Muscle layer of colon (tissue), 2 donors: Measurements from ENCODE around the gene ZBTB20.

Source experiments
- H3K27ac ChIP-seq: one replicate; pipeline ENCODE4 v1.7.0; 2013; ENCODE audit warnings: low read depth, mild to moderate bottlenecking, low read length, moderate library complexity
- H3K27me3 ChIP-seq, 2 donors: one replicate each; pipeline ENCODE4 v1.7.0; 2013; ENCODE audit warnings: low read length in 2 of 2, mild to moderate bottlenecking in 2 of 2; ENCODE audit not compliant: insufficient read depth in 2 of 2, control insufficient read depth in 1 of 2
- H3K36me3 ChIP-seq: one replicate; pipeline ENCODE4 v1.7.0; 2013; ENCODE audit warnings: mild to moderate bottlenecking, low read length; ENCODE audit not compliant: insufficient read depth
- H3K4me1 ChIP-seq: one replicate; pipeline ENCODE4 v1.7.0; 2013; ENCODE audit warnings: mild to moderate bottlenecking, low read length; ENCODE audit not compliant: insufficient read depth
- H3K4me3 ChIP-seq, 2 donors: one replicate each; pipeline ENCODE4 v1.7.0; 2013; ENCODE audit warnings: low read length in 2 of 2, low read depth in 1 of 2, mild to moderate bottlenecking in 1 of 2, moderate library complexity in 1 of 2
- H3K9ac ChIP-seq: one replicate; pipeline ENCODE4 v1.7.0; 2013; ENCODE audit warnings: low read length
- H3K9me3 ChIP-seq: one replicate; pipeline ENCODE4 v1.7.0; 2013; ENCODE audit warnings: mild to moderate bottlenecking, low read length
- donor health status: abdominal sarcoma.
- donor health status: Adenocarcinoma of cecum.

ZBTB20 gene

DNA sequence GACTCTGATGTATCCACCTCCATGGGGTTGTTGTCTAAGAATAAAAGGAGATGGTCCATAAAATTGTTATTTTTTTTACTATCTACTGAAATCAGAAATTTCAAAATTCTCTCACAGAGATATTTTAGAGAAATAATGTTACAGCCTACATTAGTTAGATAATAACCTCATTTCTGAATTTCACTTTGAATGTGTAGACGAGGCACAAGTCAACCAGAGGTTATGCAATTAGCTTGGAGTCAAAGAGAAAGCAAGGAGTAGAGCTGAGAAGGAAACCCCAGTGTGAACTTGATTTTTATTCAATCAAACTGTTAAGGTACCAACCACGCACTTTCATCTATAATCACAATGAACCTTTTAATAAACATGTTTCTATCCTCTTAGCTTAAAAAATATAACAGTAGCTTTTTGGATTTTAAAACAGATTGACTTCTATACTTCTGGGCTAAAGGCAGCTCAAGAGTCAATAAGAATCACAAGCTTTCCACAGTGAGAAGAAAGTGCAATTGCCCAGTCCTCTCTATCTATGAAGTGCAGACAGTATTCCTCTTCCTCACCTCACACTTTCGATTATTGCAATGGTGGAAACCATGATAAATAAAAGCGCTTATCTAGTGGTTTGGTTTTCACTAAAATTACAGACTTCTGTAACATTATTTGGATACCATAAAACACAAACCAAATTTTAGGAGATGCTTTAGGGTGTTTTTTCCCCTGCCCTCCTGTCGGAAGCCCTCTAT is 403.2 kb downstream of the ZBTB20 start:
- H3K4me3 ChIP-seq: no peak overlapping the region
- no peaks in the 10 kb centered on the region for H3K27me3 ChIP-seq
- no peak overlapping the region for H3K27ac ChIP-seq
- no peaks in the 10 kb centered on the region for H3K36me3 ChIP-seq
- no peaks in the 10 kb centered on the region for H3K9me3 ChIP-seq
- H3K4me1 ChIP-seq: peaks cover 5% of the 10 kb centered on the region
- no peak overlapping the region for H3K9ac ChIP-seq

- Histone ChIP-seq H3K4me1 (peaks cover 5% of the 10 kb centered on the region), H3K27ac (no peak overlapping the region), H3K36me3 (no peaks in the 10 kb centered on the region)
Observed at GRCh38 chr3:114741066-114741465, 406.0 kb downstream of the ZBTB20 start.

DNA sequence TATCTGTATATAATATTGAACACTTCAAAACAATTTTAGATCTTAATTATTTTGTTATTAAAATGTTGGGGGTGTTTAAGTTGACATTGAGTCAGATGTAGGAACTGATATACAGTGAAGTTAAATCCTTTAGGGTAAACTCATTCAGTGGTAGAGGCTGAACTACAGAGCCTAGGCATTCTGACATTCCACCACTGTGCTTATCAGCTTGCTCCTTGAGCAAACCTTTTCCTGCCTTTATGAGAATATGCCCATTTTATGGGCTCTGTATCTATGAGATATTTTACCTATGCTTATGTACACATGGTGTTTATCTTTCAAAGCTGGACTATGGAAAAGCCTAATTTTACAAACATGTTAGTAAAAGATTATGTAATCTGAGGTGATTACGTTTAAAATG is 407.5 kb downstream of the ZBTB20 start:
- H3K27ac ChIP-seq: no peak overlapping the region
- H3K9me3 ChIP-seq: no peaks in the 10 kb centered on the region
- H3K4me3 ChIP-seq: no peak overlapping the region
- no peaks in the 10 kb centered on the region for H3K27me3 ChIP-seq
- no peaks in the 10 kb centered on the region for H3K36me3 ChIP-seq
- no peak overlapping the region for H3K9ac ChIP-seq
- H3K4me1 ChIP-seq: peaks cover 5% of the 10 kb centered on the region

More at GRCh38 chr3:114741066-114741465, 406.0 kb downstream of the ZBTB20 start:
- Histone ChIP-seq H3K4me3 (no peak overlapping the region), H3K9ac (no peak overlapping the region), H3K9me3 (no peaks in the 10 kb centered on the region), H3K27me3 (no peaks in the 10 kb centered on the region)

DNA sequence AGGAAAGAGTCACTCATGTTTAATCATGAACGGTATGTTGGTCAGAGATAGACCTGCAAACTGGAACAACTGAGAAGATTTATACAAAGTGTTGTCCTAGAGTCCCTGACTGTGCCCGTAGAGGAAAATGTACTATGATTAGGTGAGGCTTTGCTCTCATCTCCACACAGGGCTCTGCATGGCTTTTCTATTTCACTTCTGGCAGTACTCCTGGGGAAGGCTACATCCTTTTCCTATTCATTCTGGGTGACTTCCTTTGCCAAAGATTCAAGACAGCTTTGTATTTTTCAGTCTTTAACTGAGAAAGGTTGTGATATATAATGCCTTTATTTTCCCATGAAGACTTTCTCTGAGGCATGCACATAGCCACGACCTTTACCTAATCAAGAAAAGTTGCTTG is 414.7 kb downstream of the ZBTB20 start:
- Histone ChIP-seq H3K27ac (no peak overlapping the region), H3K36me3 (no peaks in the 10 kb centered on the region), H3K9me3 (no peaks in the 10 kb centered on the region), H3K4me1 (peaks cover 8% of the 10 kb centered on the region), H3K4me3 (no peak overlapping the region), H3K27me3 (no peaks in the 10 kb centered on the region), H3K9ac (no peak overlapping the region)

DNA sequence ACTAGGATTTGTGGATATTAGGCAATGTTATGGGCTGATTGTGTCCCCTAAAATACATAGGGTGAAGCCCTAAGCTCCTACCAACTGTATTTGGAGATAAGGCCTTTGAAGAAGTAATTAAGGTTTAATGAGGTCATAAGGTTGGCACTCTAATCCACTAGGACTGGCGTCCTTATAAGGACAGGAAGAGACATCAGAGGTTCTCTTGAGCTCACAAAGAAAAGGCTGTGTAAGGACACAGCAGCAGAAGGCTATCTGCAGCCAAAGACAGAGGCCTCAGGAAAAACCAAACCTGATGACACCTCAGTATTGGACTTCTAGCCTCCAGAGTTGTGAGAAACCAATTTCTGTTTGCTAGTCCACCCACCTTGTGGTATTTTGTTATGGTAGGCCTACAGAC is 416.7 kb downstream of the ZBTB20 start:
- H3K4me1 ChIP-seq: peaks cover 8% of the 10 kb centered on the region
- no peak overlapping the region for H3K9ac ChIP-seq
- no peak overlapping the region for H3K4me3 ChIP-seq
- H3K27me3 ChIP-seq: no peaks in the 10 kb centered on the region
- H3K9me3 ChIP-seq: no peaks in the 10 kb centered on the region
- no peak overlapping the region for H3K27ac ChIP-seq
- no peaks in the 10 kb centered on the region for H3K36me3 ChIP-seq

- H3K9ac ChIP-seq: no peak overlapping the region
- no peak overlapping the region for H3K4me3 ChIP-seq
- H3K9me3 ChIP-seq: no peaks in the 10 kb centered on the region
- no peaks in the 10 kb centered on the region for H3K27me3 ChIP-seq
- no peaks in the 10 kb centered on the region for H3K36me3 ChIP-seq
- no peak overlapping the region for H3K27ac ChIP-seq
- H3K4me1 ChIP-seq: peaks cover 8% of the 10 kb centered on the region
Observed at GRCh38 chr3:114727373-114727772, 419.7 kb downstream of the ZBTB20 start.

- no peak overlapping the region for H3K9ac ChIP-seq
- H3K27ac ChIP-seq: no peak overlapping the region
- H3K36me3 ChIP-seq: no peaks in the 10 kb centered on the region
- H3K9me3 ChIP-seq: no peaks in the 10 kb centered on the region
- H3K4me1 ChIP-seq: peaks cover 8% of the 10 kb centered on the region
- no peaks in the 10 kb centered on the region for H3K27me3 ChIP-seq
- no peak overlapping the region for H3K4me3 ChIP-seq
Observed at GRCh38 chr3:114725966-114726365, 421.1 kb downstream of the ZBTB20 start.

GRCh38 chr3:114722530-114722929 is 424.6 kb downstream of the ZBTB20 start:
- H3K27me3 ChIP-seq: no peaks in the 10 kb centered on the region
- H3K9ac ChIP-seq: no peak overlapping the region
- H3K4me3 ChIP-seq: no peak overlapping the region
- no peaks in the 10 kb centered on the region for H3K36me3 ChIP-seq
- peaks cover 5% of the 10 kb centered on the region for H3K4me1 ChIP-seq
- no peaks in the 10 kb centered on the region for H3K9me3 ChIP-seq
- H3K27ac ChIP-seq: no peak overlapping the region

GRCh38 chr3:114721864-114722263 is 425.2 kb downstream of the ZBTB20 start:
- H3K27ac ChIP-seq: no peak overlapping the region
- H3K4me3 ChIP-seq: no peak overlapping the region
- no peaks in the 10 kb centered on the region for H3K9me3 ChIP-seq
- H3K36me3 ChIP-seq: no peaks in the 10 kb centered on the region
- no peak overlapping the region for H3K9ac ChIP-seq
- H3K27me3 ChIP-seq: no peaks in the 10 kb centered on the region
- H3K4me1 ChIP-seq: peaks cover 5% of the 10 kb centered on the region

GRCh38 chr3:114721209-114721608 is 425.9 kb downstream of the ZBTB20 start:
- H3K4me3 ChIP-seq: no peak overlapping the region
- no peak overlapping the region for H3K9ac ChIP-seq
- H3K27me3 ChIP-seq: no peaks in the 10 kb centered on the region
- H3K36me3 ChIP-seq: no peaks in the 10 kb centered on the region
- no peaks in the 10 kb centered on the region for H3K9me3 ChIP-seq
- peaks cover 5% of the 10 kb centered on the region for H3K4me1 ChIP-seq
- no peak overlapping the region for H3K27ac ChIP-seq

GRCh38 chr3:114718898-114719210 is 428.2 kb downstream of the ZBTB20 start:
- no peaks in the 10 kb centered on the region for H3K27me3 ChIP-seq
- H3K27ac ChIP-seq: no peak overlapping the region
- H3K4me1 ChIP-seq: peaks cover 5% of the 10 kb centered on the region
- H3K9me3 ChIP-seq: no peaks in the 10 kb centered on the region
- no peaks in the 10 kb centered on the region for H3K36me3 ChIP-seq
- no peak overlapping the region for H3K4me3 ChIP-seq
- H3K9ac ChIP-seq: no peak overlapping the region
